ENCODE results near the gene DAPK2. TPM values are rescaled to one million over a fixed set of nuclear protein-coding genes. Genes with fewer than 3 reads are reported as not detected.

The DAPK2 gene
- total and polyA plus RNA-seq, 2 of the 13 experiments (the other 11 are each of a cell fraction or from before 2014, with no cell fraction given), result 0.33 to 0.63 TPM

- CTCF ChIA-PET (ENCODE audit: low intra/inter-chr PET ratio, low total read pairs), result no interaction called here
- Histone ChIP-seq H3K9me3 (ENCODE audit: low read length) (no peaks in the 10 kb centered on the region), H3K27ac (ENCODE audit: extremely low read length, insufficient read depth, low read length) (no peak overlapping the region), H4K20me1 (ENCODE audit: insufficient read depth, low read length) (no peaks in the 10 kb centered on the region), H3K4me1 (ENCODE audit: insufficient read depth, low read length) (peaks cover 17% of the 10 kb centered on the region), H2AFZ (ENCODE audit: low read length) (no peak overlapping the region), H3K36me3 (replicated peaks in 1 of 2; ENCODE audit: control insufficient read depth in 1 of 2, insufficient read depth in 2 of 2, low read length in 2 of 2) (no peaks in the 10 kb centered on the region), H3K27me3 (ENCODE audit: control insufficient read depth in 1 of 2, insufficient read depth in 2 of 2, low read length in 2 of 2) (peaks cover 2 to 4% of the 10 kb centered on the region in 2 experiments; a peak in 4 of 5 replicates), H3K9ac (ENCODE audit: insufficient read depth, low read depth, low read length) (no peak overlapping the region), H3K79me2 (ENCODE audit: insufficient read depth, low read length) (no peaks in the 10 kb centered on the region), H3K4me2 (ENCODE audit: low read depth, low read length) (no peak overlapping the region), H3K4me3 (replicated peaks in 1 of 3; ENCODE audit: insufficient read depth in 1 of 3, low read depth in 2 of 3, low read length in 3 of 3) (no peak overlapping the region)
- ATAC-seq, result no peak
- FAIRE-seq, result no peak
- BruUV-seq (replicated peaks), result no TSS peak
- intact Hi-C loops (cut with micrococcal nuclease; ENCODE audit: unreplicated experiment), result no loop called here
- DNase-seq (ENCODE audit: low spot score), result no peak
- in situ Hi-C loops (cut with HindIII; ENCODE audit: extremely low pct_ligation_motif_present, low pct_unique_long_range_greater_than_20kb), result no loop called here
- POLR2A ChIA-PET, result no interaction called here
- TF ChIP-seq ZNF30 (CRISPR knock-in tag; IDR thresholded peaks at IDR 0.05) (no peak), ISL2 (CRISPR knock-in tag; IDR thresholded peaks at IDR 0.05) (no peak), ZNF557 (CRISPR knock-in tag; IDR thresholded peaks at IDR 0.05) (no peak), CC2D1A (CRISPR knock-in tag; IDR thresholded peaks at IDR 0.05) (no peak), ZNF276 (CRISPR knock-in tag; IDR thresholded peaks at IDR 0.05; ENCODE audit: low read depth) (no peak), ZNF850 (CRISPR knock-in tag; conservative IDR thresholded peaks at IDR 0.05) (no peak), ZBTB37 (CRISPR knock-in tag; IDR thresholded peaks at IDR 0.05) (no peak), TEF (CRISPR knock-in tag; IDR thresholded peaks at IDR 0.05) (no peak), KDM6A (CRISPR knock-in tag; IDR thresholded peaks at IDR 0.05; ENCODE audit: low read depth) (no peak), POLR2AphosphoS2 (IDR thresholded peaks at IDR 0.05; ENCODE audit: low read depth, low read length) (no peak), NFE2 (CRISPR knock-in tag; IDR thresholded peaks at IDR 0.05) (no peak), MLX (CRISPR knock-in tag; IDR thresholded peaks at IDR 0.05) (no peak), ZC3H13 (CRISPR knock-in tag; IDR thresholded peaks at IDR 0.05) (no peak), TFAP4 (IDR thresholded peaks at IDR 0.05; ENCODE audit: borderline replicate concordance, low read depth) (no peak), IRF2 (CRISPR knock-in tag; IDR thresholded peaks at IDR 0.05) (no peak), NFYB (CRISPR knock-in tag; IDR thresholded peaks at IDR 0.05) (no peak), ARID5B (CRISPR knock-in tag; IDR thresholded peaks at IDR 0.05) (no peak)
Observed at GRCh38 chr15:64008177-64008576, 38.1 kb downstream of the DAPK2 start.

Data from HepG2 (cell line).